Adrenal gland (tissue), 5 donors: ENCODE results near the gene ATL1.

Source experiments
- POLR2A ChIP-seq, 2 donors: fragments of 450-650 bp; IDR thresholded peaks; one replicate each; pipeline ENCODE4 v1.6.1; 2017; ENCODE audit warnings: antibody characterized with exemption in 2 of 2, mild to moderate bottlenecking in 2 of 2, moderate library complexity in 1 of 2
- TF ChIP-seq, protein P1 (sequence below), 6 experiments: fragments of 450-650 bp in 4 of 6; fragments of 200-600 bp in 2 of 6; sonication (generic) in 1 of 6; IDR thresholded peaks; 1 replicate in 5 of 6; 2 replicates in 1 of 6; pipeline versions ENCODE4 v1.5.1 to v1.8.0; 2016 to 2021; ENCODE audit warnings: antibody characterized with exemption in 6 of 6, mild to moderate bottlenecking in 2 of 6, moderate library complexity in 1 of 6
- donor health status: DM: no; HTN: no; CAD: no.

DNA sequence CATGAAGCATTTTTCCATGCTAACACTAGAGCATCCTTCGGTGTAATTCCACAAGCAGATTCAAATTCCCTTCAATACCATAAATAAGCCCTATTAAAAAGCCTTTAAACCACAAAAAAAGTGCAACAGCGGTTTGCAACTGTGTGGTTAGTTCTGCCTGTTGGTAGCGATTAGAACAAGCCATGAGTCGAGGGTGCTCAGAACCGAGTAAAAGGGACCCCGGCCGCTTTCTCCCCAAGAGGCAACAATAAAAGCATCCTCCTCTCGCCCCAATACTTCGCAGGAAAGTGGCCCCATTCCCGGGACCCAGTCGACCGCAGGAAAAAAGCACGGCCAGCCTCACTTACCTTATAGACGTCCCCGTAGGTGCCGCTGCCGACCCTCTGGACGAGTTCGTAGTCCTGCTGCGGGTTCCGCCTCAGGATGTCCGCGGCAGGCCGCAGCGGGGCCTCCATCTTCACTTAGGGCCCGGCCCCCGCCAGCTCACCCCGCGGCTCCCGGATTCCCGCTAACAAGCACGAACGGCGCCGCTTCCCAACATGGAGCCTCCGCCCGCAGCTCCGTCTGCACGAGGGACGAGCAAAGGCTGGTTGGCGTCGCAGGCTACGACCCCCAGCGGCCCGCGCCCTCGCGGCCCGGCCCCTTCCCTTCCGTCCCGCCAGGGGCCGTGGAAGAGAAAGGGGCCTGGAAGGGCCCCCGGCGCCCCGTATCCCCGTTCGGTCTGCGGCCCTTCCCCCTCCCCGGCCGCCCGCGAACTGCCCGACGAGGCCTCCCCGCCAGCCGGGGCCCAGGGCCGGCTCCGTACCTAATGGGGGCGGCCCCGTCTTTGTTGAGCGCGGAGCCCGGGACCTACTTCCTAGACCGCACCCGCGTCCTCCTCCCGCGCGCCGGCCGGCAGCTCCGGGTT is 28.1 kb upstream of the ATL1 start:
- TF ChIP-seq, protein P1, sequence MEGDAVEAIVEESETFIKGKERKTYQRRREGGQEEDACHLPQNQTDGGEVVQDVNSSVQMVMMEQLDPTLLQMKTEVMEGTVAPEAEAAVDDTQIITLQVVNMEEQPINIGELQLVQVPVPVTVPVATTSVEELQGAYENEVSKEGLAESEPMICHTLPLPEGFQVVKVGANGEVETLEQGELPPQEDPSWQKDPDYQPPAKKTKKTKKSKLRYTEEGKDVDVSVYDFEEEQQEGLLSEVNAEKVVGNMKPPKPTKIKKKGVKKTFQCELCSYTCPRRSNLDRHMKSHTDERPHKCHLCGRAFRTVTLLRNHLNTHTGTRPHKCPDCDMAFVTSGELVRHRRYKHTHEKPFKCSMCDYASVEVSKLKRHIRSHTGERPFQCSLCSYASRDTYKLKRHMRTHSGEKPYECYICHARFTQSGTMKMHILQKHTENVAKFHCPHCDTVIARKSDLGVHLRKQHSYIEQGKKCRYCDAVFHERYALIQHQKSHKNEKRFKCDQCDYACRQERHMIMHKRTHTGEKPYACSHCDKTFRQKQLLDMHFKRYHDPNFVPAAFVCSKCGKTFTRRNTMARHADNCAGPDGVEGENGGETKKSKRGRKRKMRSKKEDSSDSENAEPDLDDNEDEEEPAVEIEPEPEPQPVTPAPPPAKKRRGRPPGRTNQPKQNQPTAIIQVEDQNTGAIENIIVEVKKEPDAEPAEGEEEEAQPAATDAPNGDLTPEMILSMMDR (IDR thresholded peaks at IDR 0.05): no peak
- peak in 1 of 2 donors; percentile 54 for TF ChIP-seq POLR2A (IDR thresholded peaks at IDR 0.05)
